Activated naive CD8-positive, alpha-beta T cell treated with anti-CD3 and anti-CD28 coated beads for 36 hours (primary cell): ENCODE measurements around the gene KCNT2. TPM values are rescaled to one million over a fixed set of nuclear protein-coding genes. Genes with fewer than 3 reads are reported as not detected.

Source experiments
- DNase-seq: peaks from one replicate; pipeline ENCODE4 v3.0.0; 2021
- H3K27ac Mint-ChIP-seq: one replicate; pipeline ENCODE4 v1.8.0; 2022; ENCODE audit warnings: mild to moderate bottlenecking, moderate library complexity, mixed read lengths
- H3K27me3 Mint-ChIP-seq: one replicate; pipeline ENCODE4 v1.8.0; 2022; ENCODE audit warnings: mild to moderate bottlenecking, mixed read lengths
- H3K36me3 Mint-ChIP-seq: one replicate; pipeline ENCODE4 v1.8.0; 2021; ENCODE audit warnings: mild to moderate bottlenecking, mixed read lengths
- H3K4me1 Mint-ChIP-seq: one replicate; pipeline ENCODE4 v1.8.0; 2021; ENCODE audit warnings: mixed read lengths
- H3K4me3 Mint-ChIP-seq: one replicate; pipeline ENCODE4 v1.8.0; 2022; ENCODE audit warnings: mild to moderate bottlenecking, moderate library complexity, mixed read lengths
- H3K9me3 Mint-ChIP-seq: one replicate; pipeline ENCODE4 v1.8.0; 2022; ENCODE audit warnings: mixed read lengths
- total RNA-seq, 2 experiments: library from RNA; stranded (reverse); gene quantifications; one replicate each; pipeline ENCODE4 v1.2.3, GENCODE V29; 2021

KCNT2 gene
- total RNA-seq, 2 experiments from 2014 or later: not detected

DNA sequence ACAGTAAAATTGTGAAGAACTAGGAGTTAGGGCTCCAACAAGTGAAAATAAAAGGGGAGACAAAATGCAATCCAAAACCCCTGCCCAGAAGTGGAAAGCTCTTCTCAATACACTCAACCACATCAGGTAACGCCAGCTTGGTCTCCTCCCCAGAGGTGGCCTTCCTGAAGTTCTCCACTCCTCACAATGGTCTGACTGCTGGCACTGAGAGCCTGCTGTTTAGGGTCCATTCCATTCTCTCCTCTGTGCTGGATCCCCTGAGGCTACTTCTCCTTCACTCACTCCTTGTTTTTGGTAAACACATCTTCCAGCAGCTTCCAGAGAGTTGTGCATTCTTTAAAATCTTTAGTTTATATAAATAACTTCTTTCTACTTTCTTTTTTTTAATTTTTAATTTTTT is 189.5 kb downstream of the KCNT2 start:
- H3K27ac Mint-ChIP-seq: no peak overlapping the region
- no peaks in the 10 kb centered on the region for H3K9me3 Mint-ChIP-seq
- no peaks in the 10 kb centered on the region for H3K4me1 Mint-ChIP-seq
- H3K4me3 Mint-ChIP-seq: no peak overlapping the region
- DNase-seq: no peak
- H3K27me3 Mint-ChIP-seq: no peaks in the 10 kb centered on the region
- no peaks in the 10 kb centered on the region for H3K36me3 Mint-ChIP-seq

DNA sequence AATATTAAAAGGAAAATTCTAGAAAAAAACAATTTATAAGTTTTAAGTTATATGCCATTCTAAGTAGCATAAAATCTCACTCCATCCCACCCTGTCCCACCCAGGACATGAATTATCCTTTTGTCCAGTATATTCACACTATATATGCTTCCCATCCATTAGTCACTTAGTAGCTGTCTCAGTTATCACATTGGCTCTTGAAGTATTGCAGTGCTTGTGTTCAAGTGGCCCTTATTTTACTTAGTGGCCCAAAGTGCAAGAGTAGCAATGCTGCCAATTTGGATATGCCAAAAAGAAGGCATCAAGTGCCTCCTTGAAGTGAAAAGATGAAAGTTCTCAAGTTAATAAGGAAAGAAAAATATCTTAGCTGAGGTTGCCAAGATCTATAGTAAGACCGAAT is 192.3 kb downstream of the KCNT2 start:
- no peaks in the 10 kb centered on the region for H3K27me3 Mint-ChIP-seq
- H3K27ac Mint-ChIP-seq: no peak overlapping the region
- no peak for DNase-seq
- no peaks in the 10 kb centered on the region for H3K36me3 Mint-ChIP-seq
- no peaks in the 10 kb centered on the region for H3K4me1 Mint-ChIP-seq
- H3K9me3 Mint-ChIP-seq: peaks cover under 1% of the 10 kb centered on the region
- no peak overlapping the region for H3K4me3 Mint-ChIP-seq

DNA sequence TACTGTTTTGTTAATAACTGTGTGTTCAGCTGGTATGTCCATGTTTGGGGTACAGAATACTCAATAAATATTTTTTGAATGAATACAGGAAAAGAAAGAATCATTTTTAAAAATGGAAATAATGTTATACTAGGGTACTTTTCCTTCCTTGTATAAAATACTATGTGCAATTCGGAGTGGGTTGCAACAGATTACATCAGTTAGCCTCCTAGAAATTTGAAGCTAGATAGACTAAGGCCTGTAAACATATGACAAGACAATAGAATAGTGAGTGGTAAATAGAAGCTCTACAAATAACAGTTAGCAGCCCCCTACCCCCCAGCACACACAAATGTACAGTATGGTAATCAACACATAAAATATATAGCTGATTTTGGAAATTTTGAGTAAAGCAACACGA is 195.9 kb downstream of the KCNT2 start:
- H3K4me3 Mint-ChIP-seq: no peak overlapping the region
- H3K4me1 Mint-ChIP-seq: no peaks in the 10 kb centered on the region
- no peak for DNase-seq
- no peaks in the 10 kb centered on the region for H3K27me3 Mint-ChIP-seq
- no peak overlapping the region for H3K27ac Mint-ChIP-seq
- H3K36me3 Mint-ChIP-seq: no peaks in the 10 kb centered on the region
- H3K9me3 Mint-ChIP-seq: peaks cover 1% of the 10 kb centered on the region

DNA sequence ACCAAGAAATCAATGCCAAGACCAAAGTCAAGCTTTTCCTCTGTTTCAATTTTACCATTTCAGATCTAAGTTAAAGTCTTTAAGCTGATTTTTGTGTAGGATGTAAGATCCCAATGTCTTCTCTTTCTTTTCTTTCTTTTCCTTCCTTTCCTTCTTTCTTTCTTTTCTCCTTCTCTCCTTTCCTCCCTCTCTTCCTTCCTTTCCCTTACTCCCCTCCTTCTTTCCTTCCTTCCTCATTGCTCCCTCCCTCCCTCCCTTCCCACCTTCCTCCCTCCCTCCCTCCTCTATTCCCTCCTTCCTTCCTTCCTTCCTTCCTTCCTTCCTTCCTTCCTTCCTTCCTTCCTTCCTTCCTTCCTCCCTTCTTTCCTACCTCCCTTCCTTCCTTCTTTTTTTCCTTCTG is 197.5 kb downstream of the KCNT2 start:
- Mint-ChIP-seq H3K36me3 (no peaks in the 10 kb centered on the region), H3K27ac (no peak overlapping the region), H3K9me3 (peaks cover 1% of the 10 kb centered on the region), H3K4me3 (no peak overlapping the region), H3K27me3 (no peaks in the 10 kb centered on the region), H3K4me1 (no peaks in the 10 kb centered on the region)
- DNase-seq: no peak

- no peaks in the 10 kb centered on the region for H3K36me3 Mint-ChIP-seq
- no peak overlapping the region for H3K4me3 Mint-ChIP-seq
- H3K9me3 Mint-ChIP-seq: peaks cover 1% of the 10 kb centered on the region
- H3K27me3 Mint-ChIP-seq: no peaks in the 10 kb centered on the region
- H3K27ac Mint-ChIP-seq: no peak overlapping the region
- no peak for DNase-seq
- H3K4me1 Mint-ChIP-seq: no peaks in the 10 kb centered on the region
These were observed 198.7 kb downstream of the KCNT2 start for GRCh38 chr1:196409586-196409985.

- Mint-ChIP-seq H3K9me3 (peaks cover 1% of the 10 kb centered on the region), H3K4me3 (no peak overlapping the region), H3K36me3 (no peaks in the 10 kb centered on the region)
These were observed 200.7 kb downstream of the KCNT2 start for GRCh38 chr1:196407358-196408051.

GRCh38 chr1:196405839-196406238 is 202.4 kb downstream of the KCNT2 start:
- DNase-seq: no peak
- Mint-ChIP-seq H3K27ac (no peak overlapping the region), H3K4me1 (no peaks in the 10 kb centered on the region), H3K9me3 (no peaks in the 10 kb centered on the region), H3K4me3 (no peak overlapping the region), H3K36me3 (no peaks in the 10 kb centered on the region), H3K27me3 (no peaks in the 10 kb centered on the region)

More at GRCh38 chr1:196407358-196408051, 200.7 kb downstream of the KCNT2 start:
- no peak for DNase-seq
- Mint-ChIP-seq H3K4me1 (no peaks in the 10 kb centered on the region), H3K27me3 (no peaks in the 10 kb centered on the region), H3K27ac (no peak overlapping the region)

DNA sequence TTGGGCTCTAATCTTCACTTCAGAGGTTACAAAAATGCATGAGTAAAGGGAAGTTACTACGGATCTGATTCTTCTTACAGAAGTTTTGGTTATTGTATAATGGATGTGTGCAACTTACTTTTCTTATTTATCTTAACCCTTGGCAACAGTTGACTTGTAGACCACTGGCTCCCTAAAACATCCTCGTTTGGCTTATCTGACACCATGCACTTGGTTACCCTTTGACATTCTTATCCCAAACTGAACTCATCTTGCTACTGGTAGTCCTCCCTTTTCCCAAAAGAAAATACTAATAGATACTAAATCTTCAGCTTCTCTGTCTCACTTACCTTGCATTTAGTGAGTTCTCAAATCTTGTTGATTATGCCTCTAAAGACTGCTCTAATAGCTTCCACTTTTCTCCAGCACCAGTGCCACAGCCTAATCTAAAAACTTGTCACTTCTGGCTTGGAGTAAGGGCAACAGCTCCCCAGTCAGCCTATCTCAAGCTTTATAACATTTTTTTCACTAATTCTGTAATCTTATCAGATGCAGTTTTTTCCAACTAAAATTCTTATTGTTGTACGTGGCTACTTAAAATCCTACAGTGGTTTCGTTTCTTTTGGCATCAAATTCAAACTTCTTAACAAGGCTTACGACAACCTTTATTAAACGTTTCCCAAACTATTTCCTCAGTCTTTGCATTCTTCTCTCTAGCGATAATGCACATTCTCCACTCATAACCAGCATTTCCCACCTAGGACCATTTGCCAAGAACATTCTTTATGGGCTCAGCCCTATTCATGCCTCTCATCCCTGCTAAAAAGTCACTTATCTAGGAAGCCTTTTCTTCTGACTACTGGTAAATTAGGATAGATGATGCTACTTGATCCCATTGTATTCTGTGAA is 204.2 kb downstream of the KCNT2 start:
- Mint-ChIP-seq H3K4me1 (no peaks in the 10 kb centered on the region), H3K9me3 (no peaks in the 10 kb centered on the region)

DNA sequence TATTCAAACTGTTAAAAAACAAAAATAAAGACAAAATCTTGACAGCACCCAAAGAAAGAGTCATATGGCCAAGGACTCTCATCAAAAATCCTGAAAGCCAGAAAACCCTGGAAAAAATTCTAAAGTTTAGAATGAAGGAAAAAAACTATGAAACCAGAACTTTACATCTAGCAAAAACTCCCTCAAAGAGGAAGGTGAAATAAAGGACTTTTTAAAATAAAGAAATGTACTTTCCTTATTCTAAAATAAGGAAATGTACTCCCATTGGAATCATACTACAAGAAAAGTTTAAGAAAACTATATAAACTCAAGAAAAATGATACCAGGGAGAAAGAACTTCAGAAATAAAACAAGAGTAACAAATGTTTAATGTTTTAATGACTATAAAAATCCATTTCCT is 206.3 kb downstream of the KCNT2 start:
- H3K4me3 Mint-ChIP-seq: no peak overlapping the region
- no peaks in the 10 kb centered on the region for H3K27me3 Mint-ChIP-seq
- no peaks in the 10 kb centered on the region for H3K36me3 Mint-ChIP-seq
- no peak for DNase-seq
- H3K27ac Mint-ChIP-seq: no peak overlapping the region
- H3K9me3 Mint-ChIP-seq: no peaks in the 10 kb centered on the region
- H3K4me1 Mint-ChIP-seq: no peaks in the 10 kb centered on the region

More for the DNA sequence above, 204.2 kb downstream of the KCNT2 start:
- DNase-seq: no peak
- H3K27ac Mint-ChIP-seq: no peak overlapping the region
- H3K4me3 Mint-ChIP-seq: no peak overlapping the region
- H3K27me3 Mint-ChIP-seq: no peaks in the 10 kb centered on the region
- no peaks in the 10 kb centered on the region for H3K36me3 Mint-ChIP-seq

DNA sequence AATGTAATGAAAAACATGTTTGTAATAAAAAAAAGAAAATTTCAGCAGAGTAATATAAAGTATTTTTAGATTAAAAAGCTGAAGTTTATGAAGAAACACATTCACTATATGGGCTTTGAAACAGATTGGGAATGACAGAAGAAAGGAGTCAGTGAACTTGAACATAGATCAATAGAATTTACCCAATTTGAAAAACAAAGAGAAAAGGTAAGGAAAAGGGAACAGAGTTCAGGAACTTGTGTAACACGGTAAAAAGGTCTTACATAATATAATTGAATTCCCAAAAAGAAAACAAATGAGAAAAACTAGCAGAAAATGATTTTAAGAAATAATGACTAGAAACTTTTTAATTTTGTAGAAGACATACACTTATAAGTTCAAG is 206.8 kb downstream of the KCNT2 start:
- Mint-ChIP-seq H3K4me3 (no peak overlapping the region), H3K36me3 (no peaks in the 10 kb centered on the region), H3K9me3 (no peaks in the 10 kb centered on the region), H3K27me3 (no peaks in the 10 kb centered on the region), H3K27ac (no peak overlapping the region), H3K4me1 (no peaks in the 10 kb centered on the region)
- no peak for DNase-seq

- no peaks in the 10 kb centered on the region for H3K36me3 Mint-ChIP-seq
These were observed 207.5 kb downstream of the KCNT2 start for GRCh38 chr1:196400478-196401451.

DNA sequence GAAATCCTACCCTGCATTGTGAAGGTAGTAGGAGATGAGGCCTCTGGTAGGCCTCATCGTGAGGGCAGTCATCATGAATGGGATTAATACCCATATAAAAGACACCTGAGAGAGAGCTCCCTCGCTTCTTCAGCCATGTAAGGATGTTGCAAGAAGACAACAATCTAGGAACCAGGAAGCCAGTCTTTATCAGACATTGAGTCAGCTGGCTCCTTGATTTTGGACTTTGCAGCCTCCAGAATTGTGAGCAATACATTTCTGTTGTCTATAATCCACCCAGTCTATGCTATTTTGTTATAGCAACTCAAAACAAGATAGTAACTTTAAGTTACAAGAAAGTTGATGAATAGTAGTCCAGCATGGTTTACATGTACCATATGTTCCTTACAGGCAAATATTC is 208.5 kb downstream of the KCNT2 start:
- H3K4me1 Mint-ChIP-seq: no peaks in the 10 kb centered on the region
- H3K27ac Mint-ChIP-seq: no peak overlapping the region
- H3K27me3 Mint-ChIP-seq: no peaks in the 10 kb centered on the region
- H3K9me3 Mint-ChIP-seq: no peaks in the 10 kb centered on the region
- no peaks in the 10 kb centered on the region for H3K36me3 Mint-ChIP-seq
- DNase-seq: no peak
- no peak overlapping the region for H3K4me3 Mint-ChIP-seq

More at GRCh38 chr1:196400478-196401451, 207.5 kb downstream of the KCNT2 start:
- H3K27me3 Mint-ChIP-seq: no peaks in the 10 kb centered on the region
- no peak for DNase-seq
- H3K4me1 Mint-ChIP-seq: no peaks in the 10 kb centered on the region
- no peaks in the 10 kb centered on the region for H3K9me3 Mint-ChIP-seq
- H3K27ac Mint-ChIP-seq: no peak overlapping the region
- no peak overlapping the region for H3K4me3 Mint-ChIP-seq

DNA sequence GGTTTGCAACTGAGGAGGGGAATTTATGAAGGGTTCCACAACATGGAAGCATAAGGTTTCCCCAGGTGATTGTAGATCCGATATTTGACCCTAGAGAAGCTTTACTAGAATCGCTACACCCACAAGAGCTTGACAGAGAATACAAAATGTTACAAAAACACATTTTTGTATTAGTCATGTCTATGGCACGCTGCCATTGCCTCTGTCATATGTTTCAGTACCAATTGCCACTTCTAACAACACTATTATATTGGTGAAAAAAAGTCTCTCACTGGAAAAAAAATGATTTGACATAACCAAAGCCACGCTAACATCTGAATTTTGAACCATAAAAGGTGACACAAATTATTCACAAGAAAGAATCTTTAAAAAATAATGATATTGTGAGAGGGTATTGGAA is 214.5 kb downstream of the KCNT2 start:
- Mint-ChIP-seq H3K27ac (no peak overlapping the region), H3K36me3 (no peaks in the 10 kb centered on the region), H3K9me3 (no peaks in the 10 kb centered on the region), H3K27me3 (no peaks in the 10 kb centered on the region), H3K4me3 (no peak overlapping the region), H3K4me1 (no peaks in the 10 kb centered on the region)
- no peak for DNase-seq

- H3K36me3 Mint-ChIP-seq: no peaks in the 10 kb centered on the region
These were observed 215.0 kb downstream of the KCNT2 start for GRCh38 chr1:196393282-196393681.

GRCh38 chr1:196387766-196388165 is 220.5 kb downstream of the KCNT2 start:
- DNase-seq: no peak
- Mint-ChIP-seq H3K4me3 (no peak overlapping the region), H3K27me3 (no peaks in the 10 kb centered on the region), H3K27ac (no peak overlapping the region), H3K36me3 (no peaks in the 10 kb centered on the region), H3K4me1 (no peaks in the 10 kb centered on the region), H3K9me3 (peaks cover 1% of the 10 kb centered on the region)

More at GRCh38 chr1:196393282-196393681, 215.0 kb downstream of the KCNT2 start:
- no peaks in the 10 kb centered on the region for H3K9me3 Mint-ChIP-seq
- DNase-seq: no peak
- H3K27ac Mint-ChIP-seq: no peak overlapping the region
- no peaks in the 10 kb centered on the region for H3K27me3 Mint-ChIP-seq
- H3K4me3 Mint-ChIP-seq: no peak overlapping the region
- no peaks in the 10 kb centered on the region for H3K4me1 Mint-ChIP-seq
